HepG2 (cell line): ENCODE results near the gene CMTM2. TPM values are rescaled to one million over a fixed set of nuclear protein-coding genes. Genes with fewer than 3 reads are reported as not detected.

ENCODE experiments used
- GTF2F1 ChIP-seq: fragments of 150-350 bp; IDR thresholded peaks from 2 replicates; pipeline ENCODE4 v1.6.1; 2014; ENCODE audit warnings: low read length
- SNAPC2 ChIP-seq: sonication (generic); formaldehyde crosslinking; IDR thresholded peaks from 2 replicates; pipeline ENCODE4 v1.8.1; 2022; ENCODE audit warnings: mild to moderate bottlenecking, missing genetic modification reagents
- TBP ChIP-seq: sonication (generic); formaldehyde crosslinking; IDR thresholded peaks from 2 replicates; pipeline ENCODE4 v1.5.0; 2020; ENCODE audit warnings: missing genetic modification reagents
- ZNF276 ChIP-seq: sonication (generic); formaldehyde crosslinking; IDR thresholded peaks from 2 replicates; pipeline ENCODE4 v1.4.0; 2020; ENCODE audit warnings: mild to moderate bottlenecking, low read depth, missing genetic modification reagents
- ZNF609 ChIP-seq: sonication (generic); formaldehyde crosslinking; IDR thresholded peaks from 2 replicates; pipeline ENCODE4 v1.4.0; 2020; ENCODE audit warnings: mild to moderate bottlenecking, missing genetic modification reagents, borderline replicate concordance
- ZNF747 ChIP-seq: sonication (generic); formaldehyde crosslinking; IDR thresholded peaks from 2 replicates; pipeline ENCODE4 v1.8.1; 2023; ENCODE audit warnings: missing genetic modification reagents, mild to moderate bottlenecking, borderline replicate concordance
- polyA plus RNA-seq, 8 experiments: library from polyadenylated mRNA; depleted of rRNA in 3 of 8; stranded (reverse) in 7 of 8; unstranded in 1 of 8; fragments of >200 nt; fragmentation: Illumina TruSeq in 4 of 8; extraction: Trizol in 4 of 8; gene quantifications; 2 replicates each; pipeline versions ENCODE4 v1.2.1 to v1.2.3, GENCODE V29; 2011 to 2016; ENCODE audit warnings: low read depth in 4 of 8, missing spikeins in 1 of 8, mixed read lengths in 1 of 8; ENCODE audit not compliant: insufficient read depth in 1 of 8
- total RNA-seq, 5 experiments: library from RNA; depleted of rRNA; stranded (reverse); fragments of >200 nt; fragmentation: Illumina TruSeq; extraction: Trizol; gene quantifications; 2 replicates each; pipeline ENCODE4 v1.2.3, GENCODE V29; 2016; ENCODE audit warnings: low read depth in 1 of 5
- TF ChIP-seq, protein P1 (sequence below): sonication (generic); formaldehyde crosslinking; IDR thresholded peaks from 2 replicates; pipeline ENCODE4 v1.4.0; 2020; ENCODE audit warnings: missing genetic modification reagents, mild to moderate bottlenecking, borderline replicate concordance
- TF ChIP-seq, protein P2 (sequence below), 2 experiments: fragments of 450-650 bp in 1 of 2; sonication (generic) in 1 of 2; formaldehyde crosslinking in 1 of 2; IDR thresholded peaks; 2 replicates each; pipeline versions ENCODE4 v1.6.1 to v1.8.0; 2016 to 2022; ENCODE audit warnings: antibody characterized with exemption in 1 of 2, mild to moderate bottlenecking in 1 of 2, missing genetic modification reagents in 1 of 2

CMTM2 gene
- total and polyA plus RNA-seq, 2 of the 13 experiments (the other 11 are each of a cell fraction or from before 2014, with no cell fraction given): not detected

GRCh38 chr16:66604376-66605176, 25.3 kb downstream of the CMTM2 start, which contains the start of gene CMTM3 (continued):
- TF ChIP-seq, protein P1, sequence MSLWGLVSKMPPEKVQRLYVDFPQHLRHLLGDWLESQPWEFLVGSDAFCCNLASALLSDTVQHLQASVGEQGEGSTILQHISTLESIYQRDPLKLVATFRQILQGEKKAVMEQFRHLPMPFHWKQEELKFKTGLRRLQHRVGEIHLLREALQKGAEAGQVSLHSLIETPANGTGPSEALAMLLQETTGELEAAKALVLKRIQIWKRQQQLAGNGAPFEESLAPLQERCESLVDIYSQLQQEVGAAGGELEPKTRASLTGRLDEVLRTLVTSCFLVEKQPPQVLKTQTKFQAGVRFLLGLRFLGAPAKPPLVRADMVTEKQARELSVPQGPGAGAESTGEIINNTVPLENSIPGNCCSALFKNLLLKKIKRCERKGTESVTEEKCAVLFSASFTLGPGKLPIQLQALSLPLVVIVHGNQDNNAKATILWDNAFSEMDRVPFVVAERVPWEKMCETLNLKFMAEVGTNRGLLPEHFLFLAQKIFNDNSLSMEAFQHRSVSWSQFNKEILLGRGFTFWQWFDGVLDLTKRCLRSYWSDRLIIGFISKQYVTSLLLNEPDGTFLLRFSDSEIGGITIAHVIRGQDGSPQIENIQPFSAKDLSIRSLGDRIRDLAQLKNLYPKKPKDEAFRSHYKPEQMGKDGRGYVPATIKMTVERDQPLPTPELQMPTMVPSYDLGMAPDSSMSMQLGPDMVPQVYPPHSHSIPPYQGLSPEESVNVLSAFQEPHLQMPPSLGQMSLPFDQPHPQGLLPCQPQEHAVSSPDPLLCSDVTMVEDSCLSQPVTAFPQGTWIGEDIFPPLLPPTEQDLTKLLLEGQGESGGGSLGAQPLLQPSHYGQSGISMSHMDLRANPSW: no peak
- TF ChIP-seq, protein P2, sequence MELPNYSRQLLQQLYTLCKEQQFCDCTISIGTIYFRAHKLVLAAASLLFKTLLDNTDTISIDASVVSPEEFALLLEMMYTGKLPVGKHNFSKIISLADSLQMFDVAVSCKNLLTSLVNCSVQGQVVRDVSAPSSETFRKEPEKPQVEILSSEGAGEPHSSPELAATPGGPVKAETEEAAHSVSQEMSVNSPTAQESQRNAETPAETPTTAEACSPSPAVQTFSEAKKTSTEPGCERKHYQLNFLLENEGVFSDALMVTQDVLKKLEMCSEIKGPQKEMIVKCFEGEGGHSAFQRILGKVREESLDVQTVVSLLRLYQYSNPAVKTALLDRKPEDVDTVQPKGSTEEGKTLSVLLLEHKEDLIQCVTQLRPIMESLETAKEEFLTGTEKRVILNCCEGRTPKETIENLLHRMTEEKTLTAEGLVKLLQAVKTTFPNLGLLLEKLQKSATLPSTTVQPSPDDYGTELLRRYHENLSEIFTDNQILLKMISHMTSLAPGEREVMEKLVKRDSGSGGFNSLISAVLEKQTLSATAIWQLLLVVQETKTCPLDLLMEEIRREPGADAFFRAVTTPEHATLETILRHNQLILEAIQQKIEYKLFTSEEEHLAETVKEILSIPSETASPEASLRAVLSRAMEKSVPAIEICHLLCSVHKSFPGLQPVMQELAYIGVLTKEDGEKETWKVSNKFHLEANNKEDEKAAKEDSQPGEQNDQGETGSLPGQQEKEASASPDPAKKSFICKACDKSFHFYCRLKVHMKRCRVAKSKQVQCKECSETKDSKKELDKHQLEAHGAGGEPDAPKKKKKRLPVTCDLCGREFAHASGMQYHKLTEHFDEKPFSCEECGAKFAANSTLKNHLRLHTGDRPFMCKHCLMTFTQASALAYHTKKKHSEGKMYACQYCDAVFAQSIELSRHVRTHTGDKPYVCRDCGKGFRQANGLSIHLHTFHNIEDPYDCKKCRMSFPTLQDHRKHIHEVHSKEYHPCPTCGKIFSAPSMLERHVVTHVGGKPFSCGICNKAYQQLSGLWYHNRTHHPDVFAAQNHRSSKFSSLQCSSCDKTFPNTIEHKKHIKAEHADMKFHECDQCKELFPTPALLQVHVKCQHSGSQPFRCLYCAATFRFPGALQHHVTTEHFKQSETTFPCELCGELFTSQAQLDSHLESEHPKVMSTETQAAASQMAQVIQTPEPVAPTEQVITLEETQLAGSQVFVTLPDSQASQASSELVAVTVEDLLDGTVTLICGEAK (IDR thresholded peaks at IDR 0.05): no peak
- TF ChIP-seq, protein P2 (CRISPR knock-in tag; IDR thresholded peaks at IDR 0.05): no peak; the same call in 1 of the 2 replicates
- no peak; the same call in 1 of the 2 replicates for TF ChIP-seq ZNF609 (CRISPR knock-in tag)
- no peak for TF ChIP-seq ZNF276 (CRISPR knock-in tag)
- no peak for TF ChIP-seq GTF2F1
- TF ChIP-seq TBP (CRISPR knock-in tag): no peak
- TF ChIP-seq ZNF747 (CRISPR knock-in tag): no peak
- TF ChIP-seq SNAPC2 (CRISPR knock-in tag): no peak
